HG02885 (cell line): Measurements from ENCODE around the gene FXYD5.
A peak's percentile ranks its signal among the peaks of the same experiment; 100 is the strongest.
"Not testable (repeated sequence)": the region's sequence is repeated elsewhere in the genome, so short reads cannot be mapped to it uniquely, and the experiment has no call there.

Source experiments
- ATAC-seq: cut with Tn5 transposase; IDR thresholded peaks from one replicate; pipeline ENCODE4 v1.9.1; 2021; ENCODE audit warnings: mild to moderate bottlenecking; ENCODE audit not compliant: unreplicated experiment, poor library complexity

Gene FXYD5

DNA sequence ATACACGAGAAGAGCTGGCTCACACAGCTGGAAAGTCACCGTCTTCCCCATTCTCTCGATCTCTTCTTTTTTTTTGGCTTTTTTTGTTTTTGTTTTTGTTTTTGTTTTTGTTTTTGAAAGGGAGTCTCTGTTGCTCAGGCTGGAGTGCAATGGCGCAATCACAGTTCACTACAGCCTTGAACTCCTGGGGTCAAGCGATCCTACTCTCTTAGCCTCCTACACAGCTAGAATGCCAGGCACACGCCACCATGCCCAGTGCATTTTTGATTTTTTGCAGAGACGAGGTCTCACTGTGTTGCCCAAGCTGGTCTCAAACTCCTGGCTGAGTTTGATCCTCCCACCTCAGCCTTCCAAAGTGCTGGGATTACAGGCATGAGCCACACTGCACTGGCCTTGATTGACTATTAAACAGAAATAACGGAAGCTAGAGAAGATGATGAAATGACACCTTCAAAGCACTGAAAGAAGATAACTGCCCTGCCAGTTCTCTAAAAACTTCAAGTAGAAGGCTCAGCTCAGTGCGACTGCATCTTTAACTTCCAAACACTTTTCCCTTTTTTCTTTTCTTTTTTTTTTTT lies 34.9 kb upstream of the FXYD5 start:
- ATAC-seq, result no peak

DNA sequence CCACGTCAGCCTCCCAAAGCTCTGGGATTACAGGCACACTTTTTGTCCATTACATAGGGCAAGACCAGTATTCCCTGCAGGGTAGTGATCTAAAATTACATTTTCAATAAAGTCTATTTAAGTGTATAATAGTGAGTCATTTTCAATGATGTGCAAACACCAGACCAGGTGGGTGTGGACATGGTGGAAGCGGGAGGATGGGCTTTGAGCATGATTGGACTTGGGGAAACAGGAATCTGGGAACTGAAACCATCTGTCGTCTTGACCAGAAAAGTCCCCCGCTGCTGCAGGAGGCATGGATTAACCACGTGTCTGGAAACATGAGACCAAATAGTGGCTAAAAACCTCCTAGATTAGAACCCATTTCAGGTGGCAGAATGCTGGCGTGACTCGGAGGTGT lies 34.0 kb upstream of the FXYD5 start:
- ATAC-seq, result no peak

DNA sequence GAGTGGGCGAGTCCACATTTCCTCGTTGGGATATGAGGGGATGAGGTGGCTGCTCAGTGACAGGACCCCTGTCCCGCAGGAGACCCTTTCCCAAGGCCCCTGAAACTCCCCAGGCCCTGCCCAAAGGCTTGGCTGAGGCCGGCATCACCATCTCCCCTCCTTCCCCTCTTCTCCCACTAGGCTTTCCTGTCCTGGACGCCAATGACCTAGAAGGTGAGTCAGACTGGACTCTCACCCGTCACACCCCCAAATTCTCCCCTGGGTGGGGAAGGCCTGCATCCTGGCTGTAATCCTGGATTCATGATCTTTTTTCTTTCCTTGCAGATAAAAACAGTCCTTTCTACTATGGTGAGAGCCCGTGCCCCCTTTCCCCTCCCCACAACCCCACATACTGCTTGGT lies 33.6 kb upstream of the FXYD5 start:
- ATAC-seq, result no peak

DNA sequence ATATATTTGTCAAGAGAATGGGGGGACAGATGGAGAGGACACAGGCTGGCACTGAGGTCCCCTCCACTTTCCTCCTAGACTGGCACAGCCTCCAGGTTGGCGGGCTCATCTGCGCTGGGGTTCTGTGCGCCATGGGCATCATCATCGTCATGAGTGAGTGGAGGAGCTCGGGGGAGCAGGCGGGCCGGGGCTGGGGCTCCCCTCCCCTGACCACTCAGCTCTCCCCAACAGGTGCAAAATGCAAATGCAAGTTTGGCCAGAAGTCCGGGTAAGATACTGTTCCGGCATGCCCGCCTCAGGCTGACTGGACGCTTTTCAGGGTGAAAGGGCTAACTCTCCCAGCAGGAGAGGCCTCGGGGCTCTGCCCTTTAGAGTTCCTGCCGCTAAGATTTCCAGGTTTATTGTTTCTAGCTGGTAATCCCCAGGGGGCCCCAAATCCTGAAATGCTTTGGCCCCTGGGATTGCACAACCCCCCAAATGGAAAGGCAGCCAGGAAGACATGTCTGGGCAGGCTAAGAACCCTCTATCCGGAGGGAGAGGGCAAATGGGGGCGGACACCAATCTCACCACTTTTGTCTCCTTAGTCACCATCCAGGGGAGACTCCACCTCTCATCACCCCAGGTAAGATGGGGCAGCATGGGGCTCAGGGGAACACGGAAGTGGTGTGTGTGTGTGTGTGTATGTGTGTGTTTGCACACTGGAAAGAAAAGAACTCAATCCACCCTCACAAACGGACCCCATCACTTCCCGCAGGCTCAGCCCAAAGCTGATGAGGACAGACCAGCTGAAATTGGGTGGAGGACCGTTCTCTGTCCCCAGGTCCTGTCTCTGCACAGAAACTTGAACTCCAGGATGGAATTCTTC lies 31.6 kb upstream of the FXYD5 start:
- no peak for ATAC-seq

DNA sequence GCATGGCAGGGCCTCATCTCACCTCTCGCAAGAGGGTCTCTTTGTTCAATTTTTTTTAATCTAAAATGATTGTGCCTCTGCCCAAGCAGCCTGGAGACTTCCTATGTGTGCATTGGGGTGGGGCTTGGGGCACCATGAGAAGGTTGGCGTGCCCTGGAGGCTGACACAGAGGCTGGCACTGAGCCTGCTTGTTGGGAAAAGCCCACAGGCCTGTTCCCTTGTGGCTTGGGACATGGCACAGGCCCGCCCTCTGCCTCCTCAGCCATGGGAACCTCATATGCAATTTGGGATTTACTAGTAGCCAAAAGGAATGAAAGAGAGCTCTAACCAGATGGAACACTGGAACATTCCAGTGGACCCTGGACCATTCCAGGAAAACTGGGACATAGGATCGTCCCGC lies 31.0 kb upstream of the FXYD5 start:
- ATAC-seq, result no peak

DNA sequence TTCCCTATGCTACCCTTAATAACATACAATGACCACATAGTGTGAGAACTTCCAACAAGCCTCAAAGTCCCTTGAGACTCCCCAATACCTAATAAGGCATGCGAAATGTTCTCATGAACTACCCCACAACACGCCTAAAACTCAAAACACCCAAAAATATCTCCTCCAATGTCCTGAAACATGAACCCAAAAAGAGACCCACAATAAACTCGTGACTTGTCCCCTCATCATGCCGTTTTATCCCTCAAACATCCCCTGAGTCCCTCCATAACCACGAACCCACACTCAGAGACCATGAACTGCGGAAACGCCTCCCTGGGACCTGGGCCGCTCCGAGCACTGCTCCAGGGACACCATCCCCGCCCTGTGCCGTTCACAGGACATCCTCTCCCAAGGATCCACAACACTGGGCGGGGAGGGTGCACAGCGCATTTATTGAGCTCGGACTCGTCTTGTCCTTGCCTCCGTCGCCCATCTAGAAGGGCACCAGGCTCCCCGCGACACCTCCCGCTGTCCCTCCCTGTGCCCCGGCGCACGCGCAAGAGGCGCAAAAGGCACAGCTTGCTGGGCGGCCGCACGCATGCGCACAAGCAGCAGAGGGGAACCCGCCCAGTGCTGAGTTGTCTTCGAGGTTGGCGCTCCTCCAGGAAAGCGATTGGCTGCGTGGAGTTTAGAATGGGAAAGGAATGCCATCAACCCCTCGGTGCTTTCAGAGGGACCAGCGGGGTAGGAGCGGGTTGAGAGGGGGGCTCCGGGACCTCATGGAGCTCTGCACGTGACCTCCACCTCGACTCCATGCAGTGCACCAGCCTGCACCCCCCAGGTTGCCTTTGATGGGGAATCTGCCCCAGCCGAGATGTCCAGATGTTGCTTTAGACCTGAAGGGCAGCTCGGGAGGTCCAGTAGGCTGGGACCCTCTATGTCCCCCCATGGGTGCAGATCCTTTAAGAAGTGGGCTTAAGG lies 30.2 kb upstream of the FXYD5 start:
- ATAC-seq, result peak; percentile 77

DNA sequence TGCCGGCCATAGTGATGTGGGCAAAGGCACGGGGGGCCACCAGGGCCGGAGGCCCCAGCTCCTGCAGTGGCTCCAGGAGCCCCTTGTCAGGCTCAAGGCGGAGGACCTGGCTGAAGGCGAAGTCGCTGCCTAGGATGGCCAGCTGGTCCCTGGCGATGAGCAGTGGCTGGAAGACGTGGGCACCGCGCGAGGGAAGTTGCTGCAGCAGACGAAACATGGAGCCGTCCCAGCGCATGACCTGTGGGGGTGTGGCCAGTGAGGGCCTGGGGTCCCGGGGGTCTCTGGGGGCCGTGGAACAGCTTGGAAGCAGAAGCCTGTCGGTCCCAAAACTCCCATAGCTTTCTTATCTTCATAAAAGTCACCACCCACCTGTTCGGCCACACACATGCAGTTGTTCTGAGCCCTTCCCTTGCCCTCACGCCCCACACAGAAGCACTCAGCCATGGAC lies 29.2 kb upstream of the FXYD5 start:
- ATAC-seq, result no peak

DNA sequence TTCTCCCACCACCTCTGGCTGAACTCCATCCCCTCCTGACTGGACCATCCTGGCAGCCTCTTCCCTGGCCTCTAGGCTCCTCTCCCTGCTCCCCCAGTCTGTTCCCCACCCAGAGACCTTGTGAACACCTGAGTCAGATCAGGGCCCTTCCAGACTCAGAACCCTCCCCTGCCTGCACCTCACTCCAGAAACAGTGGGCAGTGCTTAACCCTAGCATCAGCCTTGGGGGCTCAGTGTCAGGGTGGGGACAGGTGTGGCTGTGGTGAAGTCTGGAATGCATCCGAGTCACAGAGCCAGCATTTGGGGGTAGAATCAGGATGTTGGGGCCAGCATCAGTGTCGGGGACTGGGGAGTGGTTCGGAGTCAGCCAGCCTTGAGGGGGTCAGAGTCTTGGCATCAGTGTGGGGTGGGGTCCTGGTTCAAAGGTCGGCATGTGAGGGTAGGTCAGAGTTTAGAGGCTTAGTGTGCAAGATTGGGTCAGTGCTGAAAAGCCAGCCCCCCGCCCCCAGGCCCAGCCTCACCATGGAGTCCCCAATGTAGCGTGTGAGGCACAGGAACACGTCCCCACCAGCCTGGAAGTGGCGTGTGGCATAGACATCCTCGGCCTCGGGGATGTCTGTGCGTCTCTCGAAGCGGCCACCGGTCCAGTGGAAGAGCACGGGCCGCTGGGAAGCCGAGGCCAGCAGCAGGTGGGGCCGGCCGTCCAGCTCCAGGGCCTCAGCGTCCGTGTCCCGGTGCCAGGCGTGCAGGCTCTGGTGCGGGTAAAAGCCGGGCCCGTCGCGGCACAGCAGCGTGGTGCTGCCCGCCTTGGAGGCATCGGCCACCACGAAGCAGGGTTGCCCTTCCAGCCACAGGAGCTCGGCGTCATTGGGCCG lies 28.5 kb upstream of the FXYD5 start:
- ATAC-seq, result no peak

DNA sequence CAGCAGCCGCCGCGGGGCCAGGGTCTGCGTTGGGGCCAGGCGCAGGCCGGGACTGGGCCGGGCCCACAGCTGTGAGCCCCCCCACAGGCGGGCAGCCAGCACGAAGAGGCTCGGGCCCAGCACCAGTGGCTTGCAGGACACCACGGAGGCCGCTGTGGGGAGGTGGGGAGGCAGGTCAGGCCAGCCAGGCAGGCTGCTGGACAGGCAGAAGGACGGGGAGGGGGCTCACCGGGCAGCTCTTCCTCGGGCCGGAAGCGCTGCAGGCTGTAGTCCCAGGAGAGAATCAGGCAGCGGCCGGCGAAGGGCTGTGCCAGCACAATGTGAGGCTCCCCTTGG lies 27.9 kb upstream of the FXYD5 start:
- ATAC-seq, result no peak

DNA sequence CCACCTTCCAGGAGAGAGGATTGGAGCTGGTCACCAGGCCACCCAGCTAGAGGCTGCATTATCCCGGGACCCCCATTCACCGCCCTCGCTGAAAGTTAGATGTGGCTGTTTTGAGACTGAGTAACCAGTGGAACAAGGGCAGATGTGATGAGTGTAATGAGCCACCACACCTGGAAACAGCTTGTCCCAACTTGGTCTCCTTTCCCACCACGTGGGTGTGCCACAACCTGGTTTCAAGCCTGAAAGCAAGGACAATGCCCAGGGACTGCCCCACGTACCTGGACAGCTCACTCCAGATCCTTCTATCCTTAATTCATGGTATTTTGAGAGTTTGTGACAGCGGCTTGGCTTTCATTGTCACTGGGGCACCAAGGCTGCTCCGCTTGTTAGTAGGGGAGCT lies 26.7 kb upstream of the FXYD5 start:
- no peak for ATAC-seq

DNA sequence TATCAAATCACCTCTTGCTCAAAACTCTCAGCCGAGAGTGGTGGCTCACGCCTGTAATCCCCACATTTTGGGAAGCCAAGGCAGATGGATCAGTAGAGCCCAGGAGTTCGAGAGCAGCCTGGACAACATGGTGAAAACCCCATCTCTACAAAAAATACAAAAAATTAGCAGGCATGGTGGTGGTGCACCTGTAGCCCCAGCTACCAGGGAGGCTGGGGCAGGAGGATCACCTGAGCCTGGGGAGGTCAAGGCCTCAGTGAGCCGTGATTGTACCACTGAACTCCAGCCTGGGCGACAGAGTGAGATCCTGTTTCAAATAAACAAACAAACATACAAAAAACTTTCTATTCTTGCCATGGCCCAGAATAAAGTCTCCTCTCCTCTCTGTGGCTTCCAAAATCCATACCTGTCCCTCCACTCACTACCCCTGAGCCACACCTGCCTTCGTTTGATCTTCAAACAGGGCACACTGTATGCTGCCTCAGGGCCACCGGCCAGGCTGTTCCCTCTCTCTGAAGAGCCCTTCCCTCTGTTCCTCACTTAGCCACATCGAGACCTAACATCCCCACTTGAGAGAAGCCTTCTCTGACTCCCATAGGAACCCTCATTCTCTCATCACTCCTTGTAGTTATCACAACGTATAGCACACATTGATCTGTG lies 26.0 kb upstream of the FXYD5 start:
- ATAC-seq, result no peak

DNA sequence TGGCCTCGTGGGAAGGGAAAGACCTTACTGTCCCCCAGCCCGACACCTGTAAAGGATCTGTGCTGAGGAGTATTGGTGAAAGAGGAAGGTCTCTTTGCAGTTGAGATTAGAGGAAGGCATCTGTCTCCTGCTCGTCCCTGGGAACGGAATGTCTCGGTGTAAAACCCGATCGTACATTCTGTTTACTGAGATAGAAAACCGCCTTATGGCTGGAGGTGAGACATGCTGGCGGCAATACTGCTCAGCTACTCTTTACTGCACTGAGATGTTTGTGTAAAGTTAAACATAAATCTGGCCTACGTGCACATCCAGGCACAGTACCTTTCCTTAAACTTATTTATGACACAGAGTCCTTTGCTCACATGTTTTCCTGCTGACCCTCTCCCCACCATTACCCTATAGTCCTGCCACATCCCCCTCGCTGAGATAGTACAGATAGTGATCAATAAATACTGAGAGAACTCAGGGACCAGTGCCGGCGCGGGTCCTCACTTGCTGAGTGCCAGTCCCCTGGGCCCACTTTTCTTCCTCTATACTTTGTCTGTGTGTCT lies 24.7 kb upstream of the FXYD5 start:
- ATAC-seq, result not testable (repeated sequence)

DNA sequence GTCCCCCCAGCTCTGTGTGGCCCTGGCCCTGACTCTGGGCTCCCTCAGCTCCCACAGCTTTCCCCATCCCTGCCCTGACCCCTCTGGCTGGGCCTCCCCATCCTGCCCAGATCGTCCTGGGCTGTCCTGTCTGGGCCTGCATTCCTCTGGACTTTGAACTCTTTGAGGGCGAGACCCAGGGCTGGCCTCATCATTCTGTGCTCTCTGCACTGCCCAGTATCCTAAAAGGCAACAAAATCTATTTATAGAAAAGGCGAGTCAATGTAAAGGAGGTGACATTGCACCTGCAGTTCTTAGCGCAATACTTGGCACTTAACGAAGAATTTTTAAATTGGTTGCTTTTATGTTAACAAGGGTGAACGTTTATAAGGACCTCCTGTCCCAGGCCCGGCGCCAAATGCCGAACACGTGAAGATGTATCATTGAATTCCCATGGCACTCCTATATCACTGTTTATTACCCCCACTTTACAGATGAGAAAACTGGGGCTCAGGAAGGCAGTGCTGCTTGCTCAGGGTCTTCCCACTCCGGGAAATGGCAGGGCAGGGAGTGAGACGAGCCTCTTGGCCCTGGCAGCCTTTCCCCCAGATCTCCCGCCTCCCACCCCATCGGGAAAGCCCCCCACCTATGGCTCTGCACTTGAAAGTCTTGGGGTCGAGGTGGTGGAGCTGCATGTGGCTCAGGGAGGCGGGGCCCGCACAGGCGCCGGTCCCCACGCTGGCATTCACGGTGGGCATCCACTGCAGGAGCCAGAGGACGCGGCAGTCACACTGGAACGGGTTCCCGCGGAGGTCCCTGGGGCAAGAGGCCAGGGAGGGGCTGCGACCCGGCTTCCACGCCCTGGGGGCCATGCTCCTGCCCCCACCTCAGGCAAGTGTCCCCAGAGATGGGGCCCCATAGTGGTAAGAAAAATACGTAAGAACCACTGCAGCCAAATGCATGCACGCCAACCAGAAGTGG lies 23.5 kb upstream of the FXYD5 start:
- no peak for ATAC-seq

DNA sequence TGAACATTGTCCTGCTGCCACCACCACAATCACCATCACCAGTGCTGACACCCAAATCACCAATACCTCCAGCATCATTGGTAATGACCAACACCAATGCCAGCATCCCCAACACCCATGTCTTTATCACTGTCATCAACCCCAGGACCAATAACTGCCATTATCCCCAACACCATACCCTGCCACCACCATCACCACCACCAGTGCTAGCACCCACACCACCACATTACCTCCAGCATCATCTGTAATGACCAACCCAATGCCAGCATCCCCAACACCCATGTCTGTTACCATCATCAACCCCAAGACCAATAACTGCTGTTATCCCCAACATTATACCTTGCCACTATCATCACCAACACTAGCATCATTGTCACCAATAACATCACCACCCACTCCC lies 22.3 kb upstream of the FXYD5 start:
- ATAC-seq, result no peak

DNA sequence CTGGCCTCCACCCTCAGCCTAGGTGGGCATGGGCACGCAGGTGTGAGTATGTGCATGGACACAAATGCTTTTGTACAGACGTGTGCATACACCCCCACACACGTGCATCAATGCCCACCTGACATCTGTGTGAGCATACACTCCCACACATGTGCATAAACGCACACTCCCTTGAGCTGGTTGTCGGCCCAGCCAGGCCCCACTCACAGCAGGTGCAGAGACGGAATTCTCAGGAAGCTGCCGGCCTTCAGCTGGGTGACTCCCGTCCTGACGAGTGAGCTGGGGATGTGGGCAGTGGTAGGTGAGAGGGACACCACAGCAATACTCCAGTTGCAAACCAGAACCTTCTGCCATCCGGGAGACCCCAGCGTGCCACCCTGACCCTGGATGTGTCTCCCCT lies 20.7 kb upstream of the FXYD5 start:
- no peak for ATAC-seq

DNA sequence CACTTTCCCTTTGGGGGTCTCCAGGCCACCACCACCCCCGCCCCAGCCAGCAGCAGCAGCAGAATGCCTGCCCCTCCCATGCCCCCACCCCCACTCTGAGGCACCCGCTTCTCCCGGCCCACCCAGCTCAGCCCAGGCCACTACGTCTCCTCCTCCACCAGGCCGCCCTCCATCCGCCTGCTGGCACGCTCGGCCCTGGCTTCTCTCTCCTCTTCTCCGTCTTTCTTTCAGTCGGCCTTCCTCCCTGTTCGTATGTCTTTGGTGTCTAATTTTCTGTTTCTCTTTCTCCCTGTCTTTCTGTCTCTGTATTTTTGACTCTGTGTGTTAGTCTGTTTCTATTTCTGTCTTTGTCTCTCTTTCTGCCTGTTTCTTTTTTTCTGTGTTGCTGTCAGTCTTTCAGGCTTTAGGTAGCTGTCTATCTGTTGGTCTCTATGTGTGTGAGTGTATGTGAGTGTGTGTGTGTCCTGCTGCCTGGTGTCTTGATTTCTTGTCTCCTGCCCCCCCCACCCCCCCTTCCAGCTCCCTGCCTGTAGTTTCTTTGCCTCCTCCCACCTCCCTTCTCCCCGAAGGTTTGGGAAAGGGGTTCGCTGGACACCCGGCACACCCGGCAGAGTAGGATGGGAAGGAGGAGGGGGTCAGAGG lies 19.8 kb upstream of the FXYD5 start, which contains the start of gene LGI4:
TSS of gene LGI4 (minus strand) at position 459 of the 642 bp plus-strand sequence. CDS start at position 80, 379 bp downstream.
- no peak for ATAC-seq

DNA sequence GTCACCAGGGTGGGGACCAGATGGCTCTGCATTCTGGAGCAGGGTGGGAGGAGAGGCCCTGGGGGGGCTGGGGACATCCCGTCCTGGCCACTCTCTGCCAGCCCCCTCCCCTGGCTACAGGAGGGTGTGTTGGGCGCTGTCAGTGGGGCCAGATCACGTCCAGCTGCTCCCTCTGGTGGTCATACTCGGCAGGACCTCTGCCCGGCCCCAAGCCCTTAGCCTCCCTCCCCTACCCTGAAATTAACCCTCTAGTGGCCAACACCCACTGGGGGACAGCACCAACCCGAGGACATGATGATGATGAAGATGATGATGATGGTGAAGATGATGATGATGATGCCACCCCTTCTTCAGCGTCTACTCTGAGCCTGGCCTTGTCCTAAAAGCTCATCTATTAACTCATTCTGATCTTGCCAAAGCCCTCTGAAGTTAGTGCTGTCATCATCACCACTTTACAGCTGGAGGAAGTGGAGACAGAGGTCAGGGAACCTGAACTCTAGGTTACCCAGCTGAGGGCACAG lies 19.1 kb upstream of the FXYD5 start:
- peak; percentile 47 for ATAC-seq
